ENCODE results near the gene PAFAH1B2. TPM values are rescaled to one million over a fixed set of nuclear protein-coding genes. Genes with fewer than 3 reads are reported as not detected.
A peak's percentile ranks its signal among the peaks of the same experiment; 100 is the strongest.

Gene PAFAH1B2
- total RNA-seq, 1 experiment from 2014 or later = 72.8 TPM

DNA sequence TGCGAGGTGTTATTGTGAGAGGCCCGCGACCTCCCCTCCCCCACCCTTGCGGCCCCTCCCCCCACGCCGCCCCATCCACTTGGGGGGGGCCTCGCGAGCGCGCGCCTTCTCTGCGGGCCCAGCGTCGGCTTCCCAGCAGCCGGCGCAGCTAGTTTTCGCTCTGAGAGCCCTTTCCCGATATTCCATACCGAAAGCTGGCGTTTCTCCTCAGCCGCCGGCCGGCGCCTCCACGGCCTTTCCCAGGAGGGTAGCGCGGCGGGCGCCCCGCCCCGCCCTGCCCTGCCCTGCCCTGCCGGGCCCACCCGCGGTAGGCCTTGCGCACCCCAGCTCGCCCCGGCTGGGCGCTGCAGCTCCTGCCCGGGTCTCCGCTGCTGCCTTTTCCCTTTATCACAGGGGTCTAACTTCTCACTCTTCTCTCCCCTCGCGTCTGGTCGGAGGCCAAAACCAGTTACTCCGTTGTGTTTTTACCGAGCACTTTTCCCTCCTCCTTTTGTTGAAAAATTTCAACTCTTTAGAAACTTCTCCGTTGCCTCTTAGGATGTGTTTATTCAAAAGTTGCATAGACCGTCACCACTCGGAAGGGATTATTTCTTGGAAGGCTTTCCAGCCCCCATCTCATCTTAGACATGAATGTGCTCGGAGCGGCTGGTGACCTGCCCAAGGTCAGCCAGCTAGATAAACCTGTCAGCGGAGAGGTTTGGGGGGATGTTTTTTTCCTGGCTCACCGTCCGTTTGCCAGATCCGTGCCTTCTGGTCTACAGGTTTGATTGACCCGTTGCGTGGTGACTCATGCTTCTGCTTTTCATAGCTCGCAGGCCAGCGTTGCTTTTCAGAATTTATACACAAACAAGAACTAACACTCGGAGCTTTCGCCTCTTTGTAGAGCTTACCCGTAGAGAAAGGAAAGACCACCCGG, 648 bp downstream of the PAFAH1B2 start:
- peak overlapping the region; percentile 75 for H3K4me3 ChIP-seq
- H3K4me1 ChIP-seq = no peaks in the 10 kb centered on the region
- peak overlapping the region; percentile 50; the same call in 1 of the 2 replicates for H3K27ac ChIP-seq
- peak; percentile 45 to 62 for DNase-seq
- H3K27me3 ChIP-seq = no peaks in the 10 kb centered on the region
- H3K9me3 ChIP-seq (replicated peaks) = no peaks in the 10 kb centered on the region
- no peaks in the 10 kb centered on the region; the same call in 1 of the 2 replicates for H3K36me3 ChIP-seq

DNA sequence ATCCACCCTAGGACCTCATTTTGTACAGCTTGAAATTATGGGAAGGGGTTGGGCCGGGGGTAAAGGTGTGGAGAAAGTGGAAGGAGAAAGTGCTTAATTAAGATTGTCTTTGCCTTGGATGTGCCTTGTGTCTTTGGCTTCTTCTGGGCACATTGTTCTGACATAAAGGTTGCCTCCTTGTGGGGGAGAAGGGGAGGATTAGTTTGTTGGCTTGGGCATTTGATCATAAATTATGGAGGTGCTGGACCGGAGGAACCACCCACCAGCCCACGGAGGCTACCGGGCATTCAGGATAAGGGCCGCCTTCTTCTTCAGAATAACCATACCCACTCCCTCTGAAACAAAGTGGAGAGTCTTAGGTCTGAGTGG, 1.3 kb downstream of the PAFAH1B2 start:
- no peaks in the 10 kb centered on the region for H3K27me3 ChIP-seq
- H3K4me3 ChIP-seq = peak overlapping the region; percentile 75
- H3K27ac ChIP-seq = no peak overlapping the region
- no peaks in the 10 kb centered on the region for H3K4me1 ChIP-seq
- no peaks in the 10 kb centered on the region for H3K9me3 ChIP-seq (replicated peaks)
- DNase-seq = peak; percentile 5 to 13
- no peaks in the 10 kb centered on the region; the same call in 1 of the 2 replicates for H3K36me3 ChIP-seq

DNA sequence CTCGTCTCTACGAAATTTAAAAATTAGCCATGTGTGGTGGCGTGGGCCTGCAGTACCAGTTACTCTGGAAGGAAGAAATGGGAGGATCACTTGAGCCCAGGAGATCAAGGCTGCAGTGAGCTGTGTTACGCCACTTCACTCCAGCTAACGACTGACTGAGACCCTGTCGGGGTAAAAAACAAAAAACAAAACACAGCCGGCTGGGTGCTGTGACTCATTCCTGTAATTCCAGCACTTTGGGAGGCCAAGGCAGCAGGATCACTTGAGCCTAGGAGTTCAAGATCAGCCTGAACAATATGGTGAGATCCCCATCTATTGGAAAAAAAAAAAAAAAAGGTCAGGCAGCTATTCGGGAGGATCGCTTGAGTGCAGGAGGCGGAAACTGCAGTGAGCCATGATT, 2.4 kb downstream of the PAFAH1B2 start:
- no peak overlapping the region for H3K4me3 ChIP-seq
- H3K27me3 ChIP-seq = no peaks in the 10 kb centered on the region
- no peak for DNase-seq
- H3K9me3 ChIP-seq (replicated peaks) = no peaks in the 10 kb centered on the region
- no peaks in the 10 kb centered on the region for H3K4me1 ChIP-seq
- no peaks in the 10 kb centered on the region; the same call in 1 of the 2 replicates for H3K36me3 ChIP-seq
- no peak overlapping the region for H3K27ac ChIP-seq

DNA sequence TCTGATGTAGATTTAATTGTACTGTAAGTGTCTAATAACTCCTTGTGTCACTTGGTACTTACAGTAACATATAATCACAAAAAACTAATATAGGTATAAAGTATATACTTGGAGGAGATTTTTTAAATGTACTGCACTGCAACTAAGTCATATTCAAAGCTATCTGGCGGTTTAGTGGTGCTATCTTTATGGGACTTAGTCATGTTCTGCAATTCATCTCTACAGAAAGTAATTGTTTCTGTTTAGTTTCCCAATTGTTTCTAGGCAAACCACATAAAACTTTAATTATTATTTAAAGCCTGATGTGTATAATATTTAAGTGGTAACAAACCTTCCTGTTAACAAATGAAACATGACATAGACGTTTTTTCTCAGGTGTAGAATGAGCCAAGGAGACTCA, 8.0 kb downstream of the PAFAH1B2 start:
- no peak overlapping the region for H3K27ac ChIP-seq
- peaks cover 4% of the 10 kb centered on the region; the same call in 1 of the 2 replicates for H3K36me3 ChIP-seq
- H3K27me3 ChIP-seq = no peaks in the 10 kb centered on the region
- no peaks in the 10 kb centered on the region for H3K4me1 ChIP-seq
- no peak for DNase-seq
- H3K9me3 ChIP-seq (replicated peaks) = no peaks in the 10 kb centered on the region
- H3K4me3 ChIP-seq = no peak overlapping the region

DNA sequence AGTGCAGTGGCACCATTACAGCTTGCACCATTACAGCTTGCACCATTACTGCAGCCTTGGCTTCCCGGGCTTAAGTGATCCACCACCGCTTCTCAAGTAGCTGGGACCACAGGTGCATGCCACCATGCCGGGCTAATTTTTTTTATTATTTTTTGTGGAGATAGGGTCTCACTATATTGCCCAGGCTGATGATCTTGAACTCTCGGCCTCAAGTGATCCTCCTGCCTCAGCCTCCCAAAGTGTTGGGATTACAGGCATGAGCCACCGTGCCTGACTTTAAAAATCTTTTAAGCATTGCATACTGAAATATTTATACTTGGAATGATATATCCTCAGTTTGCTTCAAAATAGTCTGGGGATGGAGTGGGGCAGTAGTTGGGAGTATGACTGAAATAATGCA, 10.4 kb downstream of the PAFAH1B2 start:
- no peaks in the 10 kb centered on the region for H3K4me1 ChIP-seq
- DNase-seq = no peak
- H3K27ac ChIP-seq = no peak overlapping the region
- H3K9me3 ChIP-seq (replicated peaks) = no peaks in the 10 kb centered on the region
- 0 out of 2 replicates have a peak, but pooled peaks cover 4% of the 10 kb centered on the region for H3K36me3 ChIP-seq
- no peaks in the 10 kb centered on the region for H3K27me3 ChIP-seq
- H3K4me3 ChIP-seq = no peak overlapping the region

DNA sequence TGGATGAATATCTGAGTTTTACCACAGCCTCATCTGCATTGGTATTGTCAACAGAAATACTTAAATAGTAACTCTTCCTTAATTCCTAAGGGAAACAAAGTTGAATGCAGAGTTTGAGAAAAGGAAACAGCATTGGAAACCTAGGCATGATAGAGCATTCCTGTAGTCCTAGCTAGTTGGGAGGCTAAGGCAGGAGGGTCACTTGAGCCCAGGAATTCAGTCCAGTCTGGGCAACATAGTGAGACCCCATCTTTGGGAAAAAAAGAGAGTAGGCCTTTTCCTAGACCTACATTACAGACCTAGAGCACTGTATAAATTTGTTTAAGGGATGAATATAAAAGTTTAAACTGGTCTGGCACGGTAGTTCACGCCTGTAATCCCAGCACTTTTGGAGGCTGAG, 13.4 kb downstream of the PAFAH1B2 start:
- Histone ChIP-seq H3K4me3 (no peak overlapping the region), H3K9me3 (replicated peaks) (no peaks in the 10 kb centered on the region), H3K27ac (no peak overlapping the region), H3K27me3 (no peaks in the 10 kb centered on the region), H3K36me3 (peaks cover 8% of the 10 kb centered on the region; the same call in 1 of the 2 replicates), H3K4me1 (no peaks in the 10 kb centered on the region)
- DNase-seq = no peak

DNA sequence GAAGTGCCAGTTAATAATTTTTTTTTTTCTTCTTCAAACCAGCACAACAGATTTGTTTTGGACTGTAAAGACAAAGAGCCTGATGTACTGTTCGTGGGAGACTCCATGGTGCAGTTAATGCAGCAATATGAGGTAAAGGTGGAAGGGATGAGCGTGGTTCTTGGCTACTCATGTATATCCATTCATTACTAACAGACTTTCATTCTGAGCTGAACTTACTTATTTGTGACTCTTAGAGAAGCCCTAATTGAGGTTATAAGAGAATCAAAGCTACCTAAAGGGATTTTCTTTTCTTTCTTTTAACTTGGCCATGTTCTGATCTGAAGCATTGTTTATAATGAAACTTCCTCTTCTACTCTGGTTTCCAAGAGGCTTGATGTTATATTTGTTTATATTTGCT, 15.8 kb downstream of the PAFAH1B2 start:
- Histone ChIP-seq H3K4me3 (no peak overlapping the region), H3K9me3 (replicated peaks) (no peaks in the 10 kb centered on the region), H3K27ac (no peak overlapping the region), H3K4me1 (no peaks in the 10 kb centered on the region), H3K36me3 (peaks cover 7% of the 10 kb centered on the region; the same call in 1 of the 2 replicates), H3K27me3 (no peaks in the 10 kb centered on the region)
- DNase-seq = no peak

DNA sequence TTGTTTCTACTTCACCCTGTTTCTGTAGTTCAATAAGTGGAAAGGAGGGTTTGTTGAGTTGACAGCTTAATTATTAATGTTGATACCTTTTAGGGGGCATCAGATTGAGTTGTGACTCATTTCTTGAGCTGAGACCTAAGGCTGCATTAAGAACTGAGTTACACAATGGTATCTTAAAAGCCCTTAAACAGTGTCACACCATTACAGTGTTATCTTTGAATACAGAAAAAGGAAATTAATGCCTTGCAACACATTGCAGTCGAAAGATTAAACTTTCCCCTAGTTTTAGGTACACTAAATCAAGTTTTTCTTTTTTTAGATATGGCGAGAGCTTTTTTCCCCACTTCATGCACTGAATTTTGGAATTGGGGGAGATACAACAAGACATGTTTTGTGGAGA, 16.7 kb downstream of the PAFAH1B2 start:
- H3K36me3 ChIP-seq = peaks cover 7% of the 10 kb centered on the region; the same call in 1 of the 2 replicates
- no peaks in the 10 kb centered on the region for H3K9me3 ChIP-seq (replicated peaks)
- H3K4me1 ChIP-seq = no peaks in the 10 kb centered on the region
- H3K27ac ChIP-seq = no peak overlapping the region
- no peaks in the 10 kb centered on the region for H3K27me3 ChIP-seq
- no peak overlapping the region for H3K4me3 ChIP-seq
- no peak for DNase-seq

DNA sequence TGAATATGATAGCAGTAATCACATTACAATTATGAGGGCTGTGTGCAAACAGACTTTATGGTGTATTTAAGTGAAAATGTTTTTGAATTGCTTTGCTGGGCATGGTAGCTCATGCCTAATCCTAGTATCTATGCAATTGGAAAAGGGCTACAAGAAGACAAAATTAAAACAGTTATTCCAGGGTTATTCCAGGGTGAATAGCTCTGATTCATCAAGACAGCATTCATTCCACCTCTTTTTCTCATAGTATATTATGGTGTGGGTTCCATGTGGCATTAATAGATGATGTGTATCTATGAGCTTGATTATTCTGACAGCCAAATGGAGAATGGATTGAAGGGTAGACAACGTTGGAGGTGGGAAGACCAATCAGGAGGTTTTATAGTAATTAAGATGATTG, 22.4 kb downstream of the PAFAH1B2 start:
- no peaks in the 10 kb centered on the region for H3K27me3 ChIP-seq
- peaks cover 21% of the 10 kb centered on the region; the same call in 1 of the 2 replicates for H3K36me3 ChIP-seq
- H3K4me1 ChIP-seq = no peaks in the 10 kb centered on the region
- H3K9me3 ChIP-seq (replicated peaks) = no peaks in the 10 kb centered on the region
- H3K4me3 ChIP-seq = no peak overlapping the region
- DNase-seq = no peak
- H3K27ac ChIP-seq = no peak overlapping the region

DNA sequence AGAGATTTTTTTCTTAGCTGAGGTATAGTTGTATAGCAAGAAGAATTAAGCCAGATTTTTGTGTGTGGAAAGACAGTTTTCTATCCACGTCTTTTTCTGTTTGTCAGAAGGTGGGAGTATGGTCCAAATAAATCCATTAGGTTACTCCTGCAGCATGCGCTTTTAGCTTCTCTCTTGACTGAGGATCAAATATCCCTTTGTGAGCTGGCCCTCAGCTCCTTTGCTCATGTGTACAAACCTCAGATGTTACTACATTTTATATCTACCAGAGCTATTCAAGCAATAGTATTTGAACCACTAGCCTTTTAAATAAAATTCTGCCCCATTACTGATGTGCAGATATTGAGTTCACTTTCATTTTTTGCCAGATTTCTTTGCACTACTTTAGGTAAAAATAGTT, 25.6 kb downstream of the PAFAH1B2 start:
- no peak for DNase-seq

DNA sequence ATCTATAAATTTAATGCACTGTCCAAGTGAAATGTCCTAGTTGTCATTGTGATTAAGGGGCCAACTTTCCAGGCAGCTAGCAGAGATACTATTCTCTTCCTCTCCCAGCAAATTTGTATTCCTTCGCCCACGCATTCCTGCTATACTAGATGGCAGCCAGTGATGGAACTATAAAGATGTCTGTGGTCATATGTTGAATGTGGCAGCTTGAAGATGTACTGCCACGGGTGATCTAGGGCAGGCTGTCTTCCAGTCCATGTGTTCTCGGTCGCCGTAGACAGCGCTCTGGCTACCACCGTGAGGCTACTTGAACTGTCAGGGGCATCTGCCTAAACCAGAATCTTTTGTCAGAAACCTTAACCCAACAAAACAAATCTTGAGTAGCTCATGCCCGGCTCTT, 26.1 kb downstream of the PAFAH1B2 start:
- H3K27me3 ChIP-seq = no peaks in the 10 kb centered on the region
- no peaks in the 10 kb centered on the region for H3K9me3 ChIP-seq (replicated peaks)
- DNase-seq = no peak
- H3K36me3 ChIP-seq = peaks cover 20% of the 10 kb centered on the region; the same call in 1 of the 2 replicates
- no peak overlapping the region for H3K4me3 ChIP-seq
- no peaks in the 10 kb centered on the region for H3K4me1 ChIP-seq
- H3K27ac ChIP-seq = no peak overlapping the region

More for the DNA sequence above, 25.6 kb downstream of the PAFAH1B2 start:
- H3K27me3 ChIP-seq = no peaks in the 10 kb centered on the region
- H3K27ac ChIP-seq = no peak overlapping the region
- H3K4me1 ChIP-seq = no peaks in the 10 kb centered on the region
- H3K36me3 ChIP-seq = peaks cover 20% of the 10 kb centered on the region; the same call in 1 of the 2 replicates
- no peak overlapping the region for H3K4me3 ChIP-seq
- H3K9me3 ChIP-seq (replicated peaks) = no peaks in the 10 kb centered on the region

DNA sequence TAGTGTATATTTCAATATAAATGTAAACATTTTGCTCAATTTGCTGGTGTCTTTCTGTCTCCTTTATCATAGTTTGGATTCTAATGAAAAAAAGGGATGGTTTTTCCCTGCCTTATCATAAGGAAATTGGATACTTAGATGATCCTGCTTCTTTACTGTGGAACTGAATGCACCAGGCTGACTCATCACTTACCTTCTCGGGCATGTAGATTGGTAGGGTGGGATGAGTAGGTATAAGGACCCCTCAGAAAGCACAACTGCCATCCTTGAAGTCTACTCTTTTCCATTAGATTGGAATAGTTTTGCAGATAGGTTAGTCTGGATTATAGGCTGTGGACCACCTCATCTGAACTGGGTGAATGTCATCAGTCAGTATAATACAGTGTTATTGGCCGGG, 26.9 kb downstream of the PAFAH1B2 start:
- H3K4me1 ChIP-seq = no peaks in the 10 kb centered on the region
- no peaks in the 10 kb centered on the region for H3K27me3 ChIP-seq
- no peak overlapping the region for H3K4me3 ChIP-seq
- H3K27ac ChIP-seq = no peak overlapping the region
- no peaks in the 10 kb centered on the region for H3K9me3 ChIP-seq (replicated peaks)
- H3K36me3 ChIP-seq = peaks cover 20% of the 10 kb centered on the region; the same call in 1 of the 2 replicates
- DNase-seq = no peak

DNA sequence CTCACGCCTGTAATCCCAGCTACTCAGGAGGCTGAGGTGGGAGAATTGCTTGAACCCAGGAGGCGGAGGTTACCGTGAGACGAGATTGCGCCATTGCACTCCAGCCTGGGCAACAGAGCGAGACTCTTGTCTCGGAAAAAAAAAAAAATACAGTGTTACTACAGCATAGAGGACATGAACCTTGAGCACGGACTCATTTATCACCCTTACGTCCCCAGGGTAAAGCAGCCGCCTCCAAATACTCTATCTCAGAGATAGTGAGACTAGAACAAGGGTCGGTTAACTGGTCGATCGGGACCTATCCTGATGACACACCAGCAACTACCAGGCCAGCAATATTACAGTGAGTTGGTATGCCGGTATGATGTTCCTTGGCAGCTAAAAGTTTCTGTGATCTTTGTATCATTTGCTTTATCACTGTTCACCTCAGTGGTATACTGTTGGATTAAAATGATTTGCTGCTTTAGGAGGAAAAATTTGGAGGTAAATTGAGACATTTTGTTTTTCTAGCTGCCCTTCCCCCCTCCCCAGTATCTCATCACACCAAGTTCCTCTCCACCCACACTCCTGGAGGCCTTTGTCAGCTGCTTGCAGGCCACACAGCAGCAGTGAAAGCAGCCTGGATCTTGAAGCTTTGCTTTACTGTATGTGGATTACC, 27.4 kb downstream of the PAFAH1B2 start:
- H3K36me3 ChIP-seq = peaks cover 19% of the 10 kb centered on the region; the same call in 1 of the 2 replicates
- H3K27ac ChIP-seq = no peak overlapping the region
- DNase-seq = no peak

DNA sequence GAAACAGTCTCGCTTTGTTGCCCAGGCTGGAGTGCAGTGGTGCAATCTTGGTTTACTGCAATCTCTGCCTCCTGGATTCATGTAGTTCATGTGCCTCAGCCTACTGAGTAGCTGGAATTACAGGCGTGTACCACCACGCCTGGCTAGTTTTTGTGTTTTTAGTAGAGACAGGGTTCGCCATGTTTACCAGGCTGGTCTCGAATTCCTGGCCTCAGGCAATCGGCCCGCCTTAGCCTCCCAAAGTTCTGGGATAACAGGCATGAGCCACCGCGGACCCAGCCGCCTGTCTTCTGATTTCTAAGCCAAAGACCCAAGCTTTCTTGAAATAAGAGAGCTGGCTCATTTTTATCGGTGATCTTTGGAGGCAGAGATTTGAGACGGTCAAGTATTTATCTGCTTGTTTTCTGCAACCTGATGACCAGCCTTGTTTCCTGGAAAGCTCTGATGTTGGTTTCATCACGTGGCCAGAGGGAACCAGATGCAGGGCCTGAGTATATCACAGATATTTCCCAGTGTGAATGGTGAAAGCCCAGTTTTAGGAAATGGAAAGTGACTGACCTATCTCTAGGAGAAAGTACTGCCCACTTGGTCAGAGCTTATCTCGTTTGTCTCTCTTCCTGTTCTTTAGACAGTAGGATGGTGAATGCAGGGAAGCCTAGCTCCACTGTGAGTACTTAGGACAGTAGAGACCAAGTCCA, 28.8 kb downstream of the PAFAH1B2 start:
- peaks cover 4% of the 10 kb centered on the region; the same call in 1 of the 2 replicates for H3K4me1 ChIP-seq
- H3K9me3 ChIP-seq (replicated peaks) = no peaks in the 10 kb centered on the region
- H3K27ac ChIP-seq = no peak overlapping the region
- H3K36me3 ChIP-seq = peaks cover 15% of the 10 kb centered on the region; the same call in 1 of the 2 replicates
- no peak overlapping the region for H3K4me3 ChIP-seq
- DNase-seq = peak in 1 of 2 experiments; percentile 30
- no peaks in the 10 kb centered on the region for H3K27me3 ChIP-seq

More for the DNA sequence above, 27.4 kb downstream of the PAFAH1B2 start:
- Histone ChIP-seq H3K4me1 (no peaks in the 10 kb centered on the region), H3K4me3 (no peak overlapping the region), H3K9me3 (replicated peaks) (no peaks in the 10 kb centered on the region), H3K27me3 (no peaks in the 10 kb centered on the region)
